Esophagus muscularis mucosa (tissue), 4 donors: ENCODE measurements around the gene ZMIZ1. TPM values are rescaled to one million over a fixed set of nuclear protein-coding genes. Genes with fewer than 3 reads are reported as not detected.
A peak's percentile ranks its signal among the peaks of the same experiment; 100 is the strongest.

Experiments
- DNase-seq: peaks from one replicate; pipeline ENCODE4 v3.0.0-alpha.2; 2017; ENCODE audit errors: extremely low spot score
- H3K27ac ChIP-seq, 4 donors: fragments of 200-600 bp; sonication (generic); replicated peaks in 1 of 4; 1 replicate in 3 of 4; 2 replicates in 1 of 4; pipeline ENCODE4 v1.5.1; 2016 to 2019; ENCODE audit warnings: mild to moderate bottlenecking in 1 of 4
- H3K27me3 ChIP-seq, 4 donors: fragments of 200-600 bp; sonication (generic); one replicate each; pipeline versions ENCODE4 v1.5.1 to v1.6.0; 2016 to 2019
- H3K36me3 ChIP-seq, 4 donors: fragments of 200-600 bp; sonication (generic); one replicate each; pipeline ENCODE4 v1.5.1; 2016 to 2019
- H3K4me1 ChIP-seq, 4 donors: fragments of 200-600 bp; sonication (generic); one replicate each; pipeline ENCODE4 v1.5.1; 2016 to 2019
- H3K4me3 ChIP-seq, 4 donors: fragments of 200-600 bp; sonication (generic); 1 replicate in 2 of 4; 2 replicates in 2 of 4; pipeline ENCODE4 v1.5.1; 2016 to 2019; ENCODE audit warnings: mild to moderate bottlenecking in 4 of 4, moderate library complexity in 1 of 4
- H3K9me3 ChIP-seq, 4 donors: fragments of 200-600 bp; sonication (generic); 1 replicate in 3 of 4; 2 replicates in 1 of 4; pipeline ENCODE4 v1.5.1; 2016 to 2019
- CTCF ChIP-seq, 3 experiments: fragments of 200-600 bp in 2 of 3; fragments of 450-650 bp in 1 of 3; sonication (generic) in 2 of 3; IDR thresholded peaks; one replicate each; pipeline ENCODE4 v1.5.1; 2017 to 2019; ENCODE audit warnings: antibody characterized with exemption in 3 of 3, mild to moderate bottlenecking in 2 of 3, moderate library complexity in 1 of 3
- EP300 ChIP-seq: sonication (generic); formaldehyde crosslinking; IDR thresholded peaks from one replicate; pipeline ENCODE4 v1.6.1; 2017; ENCODE audit warnings: antibody characterized with exemption
- POLR2A ChIP-seq: fragments of 450-650 bp; IDR thresholded peaks from one replicate; pipeline ENCODE4 v1.6.1; 2017; ENCODE audit warnings: antibody characterized with exemption, moderate library complexity, mild to moderate bottlenecking, low read depth
- POLR2AphosphoS5 ChIP-seq, 2 donors: sonication (generic); formaldehyde crosslinking; IDR thresholded peaks; one replicate each; pipeline ENCODE4 v1.6.1; 2017; ENCODE audit warnings: antibody characterized with exemption in 2 of 2
- WGBS: methylation state at CpG from one replicate; pipeline ENCODE4 v1.1.5; 2018; 5-methylcytosine and 5-hydroxymethylcytosine counted together
- intact Hi-C: fragments of 100-400 bp; cut with DNase I; formaldehyde crosslinking; loops from one replicate; pipeline ENCODE4 v1.15.1; 2023
- total RNA-seq, 4 donors: library from RNA; depleted of rRNA; stranded (reverse); fragments of >200 nt; gene quantifications; one replicate each; pipeline versions ENCODE4 v1.1.0 to v1.2.1, GENCODE V29; 2016

Gene ZMIZ1
- total RNA-seq, 4 donors from 2014 or later, result 48.7 to 87.2 (median 66.0) TPM

DNA sequence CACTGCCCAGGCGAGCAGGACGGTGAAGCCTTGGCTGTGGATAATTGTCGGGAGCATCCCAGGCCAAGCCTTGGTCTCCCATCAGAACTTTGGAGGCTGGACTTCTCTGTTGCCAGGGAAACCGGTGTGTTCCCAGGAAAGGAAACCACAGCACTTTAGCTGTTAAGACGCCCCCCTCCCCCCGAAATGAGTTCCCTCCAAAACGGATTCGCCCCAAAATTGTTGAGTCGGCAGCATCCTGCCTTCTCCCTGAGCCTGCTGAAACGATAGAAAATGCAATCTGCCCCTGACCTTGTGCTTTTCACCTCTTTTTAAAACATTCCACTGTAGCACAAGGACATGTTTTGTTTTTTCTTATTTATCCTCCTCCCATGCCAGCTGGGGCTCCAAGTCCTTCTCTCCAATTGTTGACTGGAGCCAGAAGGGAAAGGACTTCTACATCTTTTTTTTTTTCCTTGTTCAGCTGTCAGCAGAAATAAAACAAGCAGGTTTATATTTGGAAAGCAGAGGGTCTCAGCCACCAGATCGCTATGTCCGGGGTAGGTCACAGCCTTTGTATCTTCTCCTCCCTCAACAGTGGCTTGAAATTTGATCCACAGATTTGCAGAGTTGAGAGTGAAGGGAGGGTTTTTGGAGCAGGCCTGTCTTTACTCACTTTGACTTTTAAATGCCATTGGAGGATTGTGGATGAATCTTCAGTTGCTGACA, 116.5 kb downstream of the ZMIZ1 start:
- Histone ChIP-seq H3K36me3 (peaks cover 0 to 23% (median 11%) of the 10 kb centered on the region in 4 donors), H3K4me3 (no peak overlapping the region), H3K4me1 (peaks cover 99 to 100% (median 99%) of the 10 kb centered on the region in 4 donors), H3K27ac (peak overlapping the region; percentile 67 to 81 (median 74)), H3K9me3 (no peaks in the 10 kb centered on the region), H3K27me3 (no peaks in the 10 kb centered on the region)
- TF ChIP-seq CTCF (IDR thresholded peaks at IDR 0.05) (no peak), EP300 (no peak), POLR2A (no peak), POLR2AphosphoS5 (IDR thresholded peaks at IDR 0.05) (no peak)
- intact Hi-C loops, result no loop called here
- DNase-seq, result no peak
- WGBS, result 24% methylated on average over 12 of the region's 12 CpGs

- WGBS, result 37% methylated on average over 7 of the region's 7 CpGs
- DNase-seq, result no peak
- Histone ChIP-seq H3K9me3 (no peaks in the 10 kb centered on the region), H3K27me3 (no peaks in the 10 kb centered on the region), H3K4me1 (peaks cover 96 to 99% (median 99%) of the 10 kb centered on the region in 4 donors), H3K27ac (peak overlapping the region; percentile 67 to 81 (median 74)), H3K4me3 (no peak overlapping the region), H3K36me3 (peaks cover 0 to 23% (median 11%) of the 10 kb centered on the region in 4 donors)
- intact Hi-C loops, result no loop called here
- no peak for TF ChIP-seq POLR2AphosphoS5 (IDR thresholded peaks at IDR 0.05)
- no peak for TF ChIP-seq EP300
- no peak for TF ChIP-seq CTCF (IDR thresholded peaks at IDR 0.05)
- TF ChIP-seq POLR2A, result no peak
Observed at GRCh38 chr10:79185796-79186374, 117.1 kb downstream of the ZMIZ1 start.

- Histone ChIP-seq H3K9me3 (no peaks in the 10 kb centered on the region), H3K36me3 (peaks cover 0 to 23% (median 14%) of the 10 kb centered on the region in 4 donors), H3K27me3 (no peaks in the 10 kb centered on the region), H3K4me3 (no peak overlapping the region), H3K4me1 (peaks cover 96 to 99% (median 99%) of the 10 kb centered on the region in 4 donors), H3K27ac (peak overlapping the region; percentile 67 to 81 (median 74))
- no peak for TF ChIP-seq CTCF (IDR thresholded peaks at IDR 0.05)
- TF ChIP-seq EP300, result no peak
- no peak for TF ChIP-seq POLR2A
- no peak for TF ChIP-seq POLR2AphosphoS5 (IDR thresholded peaks at IDR 0.05)
- WGBS, result 66% methylated on average over 7 of the region's 7 CpGs
- intact Hi-C loops, result no loop called here
- DNase-seq, result no peak
Observed at GRCh38 chr10:79186486-79187120, 117.8 kb downstream of the ZMIZ1 start.

- H3K36me3 ChIP-seq, result peaks cover 0 to 23% (median 11%) of the 10 kb centered on the region in 4 donors
- peaks cover 96 to 99% (median 99%) of the 10 kb centered on the region in 4 donors for H3K4me1 ChIP-seq
- H3K9me3 ChIP-seq, result no peaks in the 10 kb centered on the region
- WGBS, result 95% methylated on average over 12 of the region's 15 CpGs
- intact Hi-C loops, result no loop called here
- DNase-seq, result no peak
- peak overlapping the region; percentile 36 to 81 (median 69) for H3K27ac ChIP-seq
- TF ChIP-seq POLR2AphosphoS5 (IDR thresholded peaks at IDR 0.05) (no peak), POLR2A (no peak), EP300 (no peak), CTCF (IDR thresholded peaks at IDR 0.05) (no peak)
- no peaks in the 10 kb centered on the region for H3K27me3 ChIP-seq
- no peak overlapping the region for H3K4me3 ChIP-seq
Observed at GRCh38 chr10:79187121-79187940, 118.6 kb downstream of the ZMIZ1 start.
